Epithelial cell of proximal tubule (primary cell): ENCODE measurements around the gene ZBTB47. TPM values are rescaled to one million over a fixed set of nuclear protein-coding genes. Genes with fewer than 3 reads are reported as not detected.

ENCODE experiments used
- DNase-seq: peaks from one replicate; pipeline ENCODE4 v3.0.0-alpha.2; 2011; ENCODE audit warnings: low read depth
- H3K4me3 ChIP-seq: 2 replicates; pipeline ENCODE4 v1.5.1; 2011; ENCODE audit warnings: low read depth, mild to moderate bottlenecking, low read length
- CTCF ChIP-seq: conservative IDR thresholded peaks from 2 replicates; pipeline ENCODE4 v1.5.1; 2012; ENCODE audit warnings: low read depth, mild to moderate bottlenecking, low read length
- total RNA-seq: library from RNA; depleted of rRNA; stranded (reverse); fragments of >200 nt; gene quantifications from 2 replicates; pipeline ENCODE4 v1.2.3, GENCODE V29; 2015

Gene ZBTB47
- total RNA-seq, 1 donor from 2014 or later = 5.6 TPM

GRCh38 chr3:42675909-42676308, 22.4 kb downstream of the ZBTB47 start:
- TF ChIP-seq CTCF = no peak
- DNase-seq = no peak
- no peak overlapping the region for H3K4me3 ChIP-seq

DNA sequence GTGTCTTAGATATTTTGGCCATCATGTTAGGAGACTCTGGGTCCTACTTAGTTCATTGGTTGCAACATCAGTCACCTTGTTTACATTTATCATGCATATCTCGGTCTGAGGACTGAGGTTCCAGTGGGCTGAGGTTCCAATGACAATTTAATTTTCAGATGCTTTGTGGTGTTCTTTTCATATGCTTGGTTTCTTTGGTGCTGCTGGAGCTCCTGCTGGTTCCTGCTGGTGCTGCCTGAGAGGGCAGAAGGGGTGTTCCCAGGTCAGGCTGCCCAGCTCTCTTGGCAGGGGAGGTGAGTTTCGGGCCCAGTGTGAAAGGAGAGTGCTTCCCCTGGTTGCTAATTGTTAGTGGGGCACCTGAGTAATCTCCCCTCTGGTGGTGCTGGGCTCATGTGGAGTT, 24.9 kb downstream of the ZBTB47 start:
- no peak for TF ChIP-seq CTCF
- no peak for DNase-seq
- H3K4me3 ChIP-seq = no peak overlapping the region

DNA sequence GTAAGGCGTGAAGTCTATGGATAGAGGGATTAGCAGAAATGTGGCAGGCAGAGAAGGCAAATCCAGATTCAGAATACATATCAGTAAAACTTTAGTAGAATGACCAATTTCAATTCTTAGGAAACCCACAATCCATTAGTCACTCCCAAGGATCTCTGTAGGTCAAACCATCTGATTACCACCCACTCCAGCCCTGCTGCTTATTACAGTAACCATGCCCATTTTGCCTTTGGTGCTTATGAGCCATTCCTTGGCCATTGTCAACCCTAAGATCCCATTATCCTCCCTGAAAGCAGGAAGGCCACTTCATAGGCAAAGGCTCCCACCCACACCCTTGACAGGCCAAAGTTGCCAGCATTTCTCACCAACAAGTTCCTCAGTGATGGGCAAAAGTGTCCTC, 26.8 kb downstream of the ZBTB47 start:
- no peak for DNase-seq
- TF ChIP-seq CTCF = no peak

GRCh38 chr3:42680806-42681205, 27.3 kb downstream of the ZBTB47 start:
- no peak overlapping the region for H3K4me3 ChIP-seq
- TF ChIP-seq CTCF = no peak
- DNase-seq = no peak

More for the DNA sequence above, 26.8 kb downstream of the ZBTB47 start:
- H3K4me3 ChIP-seq = no peak overlapping the region

GRCh38 chr3:42681361-42682038, 28.0 kb downstream of the ZBTB47 start:
- no peak overlapping the region for H3K4me3 ChIP-seq
- no peak for DNase-seq
- TF ChIP-seq CTCF = no peak

DNA sequence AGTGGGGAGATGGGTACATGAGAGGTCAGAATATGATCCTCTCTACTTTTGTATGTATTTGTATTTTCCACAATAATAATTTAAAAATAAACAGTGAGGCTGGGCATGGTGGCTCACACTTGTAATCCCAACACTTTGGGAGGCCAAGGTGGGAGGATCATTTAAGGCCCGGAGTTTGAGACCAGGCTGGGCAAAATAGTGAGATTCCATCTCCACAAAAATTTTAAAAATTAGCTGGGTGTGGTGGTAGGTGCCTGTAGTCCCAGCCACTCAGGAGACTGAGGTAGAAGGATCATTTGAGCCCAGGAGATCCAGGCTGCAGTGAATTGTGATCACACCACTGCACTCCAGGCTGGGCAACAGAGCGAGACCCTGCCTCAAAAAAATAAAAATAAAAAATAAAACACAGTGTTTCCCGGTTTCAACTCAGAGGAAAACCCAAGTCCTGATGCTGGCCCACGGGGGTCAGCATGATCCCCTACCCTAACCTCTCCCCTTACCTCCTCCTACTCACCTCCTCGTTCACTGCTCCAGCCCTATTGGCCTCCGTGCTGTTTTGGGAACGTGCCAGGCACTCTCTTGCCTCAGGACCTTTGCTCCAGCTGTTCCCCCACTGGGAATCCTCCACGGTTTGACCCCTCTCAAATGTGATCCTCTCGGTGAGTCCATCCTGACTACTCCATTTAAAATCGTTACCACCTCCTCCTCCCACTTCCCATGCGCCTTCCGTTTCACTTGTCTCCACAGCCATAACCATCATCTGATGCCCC, 29.0 kb downstream of the ZBTB47 start:
- DNase-seq = no peak
- TF ChIP-seq CTCF = no peak
- H3K4me3 ChIP-seq = no peak overlapping the region
